Spleen (tissue), 11 donors: Measurements from ENCODE around the gene GMDS. TPM values are rescaled to one million over a fixed set of nuclear protein-coding genes. Genes with fewer than 3 reads are reported as not detected.

Source experiments
- DNase-seq: peaks from one replicate; pipeline ENCODE4 v3.0.0-alpha.2; 2020
- H3K27ac ChIP-seq, 8 donors: fragments of 200-600 bp; sonication (generic) in 7 of 8; 1 replicate in 4 of 8; 2 replicates in 4 of 8; pipeline versions ENCODE4 v1.5.0 to v1.8.0; 2016 to 2021; ENCODE audit warnings: inconsistent platforms in 4 of 8, mild to moderate bottlenecking in 4 of 8, moderate library complexity in 1 of 8
- H3K27me3 ChIP-seq, 7 donors: fragments of 200-600 bp; sonication (generic) in 6 of 7; replicated peaks in 1 of 7; 1 replicate in 4 of 7; 2 replicates in 3 of 7; pipeline versions ENCODE4 v1.5.0 to v1.8.0; 2016 to 2021; ENCODE audit warnings: inconsistent platforms in 3 of 7, mild to moderate bottlenecking in 1 of 7
- H3K36me3 ChIP-seq, 6 donors: fragments of 200-600 bp; sonication (generic) in 5 of 6; 1 replicate in 4 of 6; 2 replicates in 2 of 6; pipeline versions ENCODE4 v1.5.0 to v1.8.0; 2016 to 2021; ENCODE audit warnings: inconsistent platforms in 2 of 6
- H3K4me1 ChIP-seq, 6 donors: fragments of 200-600 bp; sonication (generic) in 5 of 6; 1 replicate in 3 of 6; 2 replicates in 3 of 6; pipeline versions ENCODE4 v1.5.0 to v1.8.0; 2016 to 2021; ENCODE audit warnings: inconsistent platforms in 3 of 6
- H3K4me3 ChIP-seq, 8 donors: fragments of 200-600 bp; sonication (generic) in 7 of 8; 1 replicate in 4 of 8; 2 replicates in 4 of 8; pipeline versions ENCODE4 v1.5.0 to v1.8.0; 2016 to 2021; ENCODE audit warnings: inconsistent platforms in 4 of 8, mild to moderate bottlenecking in 4 of 8, moderate library complexity in 2 of 8
- H3K9me3 ChIP-seq, 8 donors: fragments of 200-600 bp; sonication (generic) in 7 of 8; 1 replicate in 4 of 8; 2 replicates in 4 of 8; pipeline versions ENCODE4 v1.5.0 to v1.8.0; 2016 to 2021; ENCODE audit warnings: inconsistent platforms in 4 of 8
- POLR2A ChIP-seq, 3 donors: fragments of 450-650 bp; IDR thresholded peaks; one replicate each; pipeline ENCODE4 v1.5.1; 2017; ENCODE audit warnings: antibody characterized with exemption in 3 of 3, mild to moderate bottlenecking in 1 of 3
- POLR2AphosphoS5 ChIP-seq, 3 donors: sonication (generic); formaldehyde crosslinking; IDR thresholded peaks; one replicate each; pipeline ENCODE4 v1.5.1; 2017; ENCODE audit warnings: antibody characterized with exemption in 3 of 3
- WGBS, 5 donors: extraction: QIAGEN DNeasy Blood & Tissue Kit in 3 of 5; methylation state at CpG; one replicate each; pipeline versions ENCODE4 v1.1.5 to v1.1.7; 2013 to 2018; 5-methylcytosine and 5-hydroxymethylcytosine counted together
- intact Hi-C: fragments of 100-400 bp; cut with DNase I; formaldehyde crosslinking; loops from one replicate; pipeline ENCODE4 v1.15.0; 2023; ENCODE audit warnings: low total_unique reads
- polyA plus RNA-seq, 3 donors: library from polyadenylated mRNA; stranded (reverse); fragments of 200-250 nt; gene quantifications; one replicate each; pipeline ENCODE4 v1.2.1, GENCODE V29; 2013
- total RNA-seq, 7 donors: library from RNA; depleted of rRNA in 3 of 7; stranded (reverse); fragments of >200 nt in 3 of 7; fragmentation: NEBNext Ultra II Directional in 4 of 7; extraction: Animal tissue kit (Norgen Biotek cat#: 25700) in 4 of 7; gene quantifications; one replicate each; pipeline versions ENCODE4 v1.1.0 to v1.2.1, GENCODE V29; 2016 to 2021
- TF ChIP-seq, protein P1 (sequence below), 11 experiments: fragments of 200-600 bp in 7 of 11; fragments of 450-650 bp in 4 of 11; sonication (generic) in 4 of 11; IDR thresholded peaks in 8 of 11; conservative IDR thresholded peaks in 3 of 11; 1 replicate in 7 of 11; 2 replicates in 4 of 11; pipeline versions ENCODE4 v1.4.0 to v1.8.0; 2016 to 2021; ENCODE audit warnings: antibody characterized with exemption in 11 of 11, inconsistent platforms in 4 of 11, mild to moderate bottlenecking in 1 of 11
- donor health status: healthy with polysubstance abuse.
- donor health status: DM: no; HTN: no; CAD: no; lungs with moderate emphysema.
- donor health status: DM: no; HTN: no; CAD: no.
- donor health status: Bipolar disorder and iron deficiency.
- donor health status: healthy.
- donor health status: DM: no; HTN: no; CAD: no.
- donor health status: DM: yes; HTN: yes; CAD: no.

The GMDS gene
- total and polyA plus RNA-seq, 10 donors = 9.1 to 30.8 (median 17.7) TPM

DNA sequence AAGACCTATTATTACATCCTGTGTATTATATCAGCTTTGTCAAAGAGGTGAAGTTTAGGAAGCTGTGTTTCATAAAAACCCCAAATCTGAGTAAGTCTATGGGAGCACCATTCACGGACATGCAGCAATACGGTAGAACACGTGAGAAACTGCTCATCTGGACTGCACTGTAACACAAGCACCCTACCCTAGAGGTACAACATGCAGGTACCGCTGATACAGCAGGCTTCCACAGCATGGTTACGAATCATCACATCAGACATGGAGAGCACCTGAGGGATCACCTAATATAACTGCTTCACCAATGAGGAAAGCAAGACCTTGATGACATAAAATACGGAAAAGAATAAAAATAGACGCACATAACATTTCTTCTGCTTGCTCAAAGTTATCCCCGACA is 96.7 kb downstream of the GMDS start:
- Histone ChIP-seq H3K4me3 (no peak overlapping the region), H3K4me1 (no peaks in the 10 kb centered on the region), H3K27me3 (no peaks in the 10 kb centered on the region), H3K9me3 (no peaks in the 10 kb centered on the region), H3K27ac (no peak overlapping the region), H3K36me3 (no peaks in the 10 kb centered on the region)
- WGBS, 5 donors = 96 to 99% (median 97%) methylated on average over 8 of the region's 8 CpGs
- TF ChIP-seq, protein P1, sequence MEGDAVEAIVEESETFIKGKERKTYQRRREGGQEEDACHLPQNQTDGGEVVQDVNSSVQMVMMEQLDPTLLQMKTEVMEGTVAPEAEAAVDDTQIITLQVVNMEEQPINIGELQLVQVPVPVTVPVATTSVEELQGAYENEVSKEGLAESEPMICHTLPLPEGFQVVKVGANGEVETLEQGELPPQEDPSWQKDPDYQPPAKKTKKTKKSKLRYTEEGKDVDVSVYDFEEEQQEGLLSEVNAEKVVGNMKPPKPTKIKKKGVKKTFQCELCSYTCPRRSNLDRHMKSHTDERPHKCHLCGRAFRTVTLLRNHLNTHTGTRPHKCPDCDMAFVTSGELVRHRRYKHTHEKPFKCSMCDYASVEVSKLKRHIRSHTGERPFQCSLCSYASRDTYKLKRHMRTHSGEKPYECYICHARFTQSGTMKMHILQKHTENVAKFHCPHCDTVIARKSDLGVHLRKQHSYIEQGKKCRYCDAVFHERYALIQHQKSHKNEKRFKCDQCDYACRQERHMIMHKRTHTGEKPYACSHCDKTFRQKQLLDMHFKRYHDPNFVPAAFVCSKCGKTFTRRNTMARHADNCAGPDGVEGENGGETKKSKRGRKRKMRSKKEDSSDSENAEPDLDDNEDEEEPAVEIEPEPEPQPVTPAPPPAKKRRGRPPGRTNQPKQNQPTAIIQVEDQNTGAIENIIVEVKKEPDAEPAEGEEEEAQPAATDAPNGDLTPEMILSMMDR (IDR thresholded peaks at IDR 0.05 in 8 of 11, conservative IDR thresholded peaks at IDR 0.05 in 3 of 11) = no peak
- no peak for TF ChIP-seq POLR2A (IDR thresholded peaks at IDR 0.05)
- no peak for TF ChIP-seq POLR2AphosphoS5 (IDR thresholded peaks at IDR 0.05)
- intact Hi-C loops = no loop called here
- DNase-seq = no peak

DNA sequence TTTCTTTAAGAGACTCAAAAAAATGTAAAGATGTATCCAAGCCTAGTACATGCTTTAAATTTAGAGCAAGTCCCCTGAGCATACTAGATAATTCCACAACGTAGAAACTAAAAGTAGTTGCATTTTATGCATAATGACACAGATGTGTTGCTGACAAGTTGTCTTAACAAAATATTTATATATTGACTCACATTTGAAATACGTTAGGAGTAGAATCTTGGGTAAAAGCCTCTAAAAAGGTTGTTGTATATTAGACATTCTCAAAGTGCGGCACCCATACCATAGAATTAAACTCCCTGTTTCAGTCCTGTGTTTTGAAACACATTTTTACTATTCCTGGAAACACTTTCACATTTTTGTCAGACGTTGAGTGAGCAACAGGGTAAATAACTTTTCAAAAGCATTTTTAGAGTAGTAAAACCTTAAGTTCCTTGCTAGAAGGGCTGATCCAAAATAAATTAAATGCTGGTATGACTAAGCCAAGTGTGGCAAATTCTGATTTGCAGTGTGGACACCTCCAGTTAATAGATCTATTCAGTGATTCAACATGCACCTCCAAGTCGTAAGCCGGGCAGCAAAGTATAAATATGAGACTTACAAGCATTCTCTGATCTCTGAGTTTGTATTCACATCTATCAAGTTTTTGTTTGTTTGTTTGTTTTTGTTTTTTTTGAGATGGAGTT is 97.5 kb downstream of the GMDS start:
- Histone ChIP-seq H3K27ac (no peak overlapping the region), H3K4me3 (no peak overlapping the region), H3K27me3 (no peaks in the 10 kb centered on the region), H3K4me1 (no peaks in the 10 kb centered on the region), H3K9me3 (no peaks in the 10 kb centered on the region), H3K36me3 (no peaks in the 10 kb centered on the region)
- TF ChIP-seq POLR2AphosphoS5 (IDR thresholded peaks at IDR 0.05) = no peak
- TF ChIP-seq, protein P1 (IDR thresholded peaks at IDR 0.05 in 8 of 11, conservative IDR thresholded peaks at IDR 0.05 in 3 of 11) = no peak
- TF ChIP-seq POLR2A (IDR thresholded peaks at IDR 0.05) = no peak
- intact Hi-C loops = no loop called here
- DNase-seq = no peak
- WGBS, 5 donors = 81 to 89% (median 85%) methylated on average over 6 of the region's 6 CpGs

DNA sequence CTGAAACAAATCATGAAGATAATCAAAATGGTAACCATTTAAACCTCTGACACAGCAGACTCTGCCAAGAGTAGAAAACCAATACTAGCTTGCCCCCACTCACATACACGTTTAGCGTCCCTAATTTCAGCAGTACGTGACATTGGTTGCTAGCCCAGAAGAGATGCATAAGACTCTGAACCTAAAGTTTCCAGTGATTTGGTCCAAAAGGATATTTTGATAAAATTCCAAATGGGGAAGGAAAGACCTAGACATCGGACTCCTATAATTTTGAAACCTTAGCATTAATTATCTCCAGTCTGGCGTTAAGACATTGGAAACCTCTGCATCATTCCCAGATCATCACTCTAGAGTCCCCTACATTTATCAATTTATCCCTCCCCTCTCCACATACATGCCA is 98.1 kb downstream of the GMDS start:
- Histone ChIP-seq H3K4me3 (no peak overlapping the region), H3K27ac (no peak overlapping the region), H3K9me3 (no peaks in the 10 kb centered on the region), H3K36me3 (no peaks in the 10 kb centered on the region), H3K27me3 (no peaks in the 10 kb centered on the region), H3K4me1 (no peaks in the 10 kb centered on the region)
- intact Hi-C loops = no loop called here
- no peak for TF ChIP-seq POLR2A (IDR thresholded peaks at IDR 0.05)
- no peak for TF ChIP-seq POLR2AphosphoS5 (IDR thresholded peaks at IDR 0.05)
- TF ChIP-seq, protein P1 (IDR thresholded peaks at IDR 0.05 in 8 of 11, conservative IDR thresholded peaks at IDR 0.05 in 3 of 11) = no peak
- no peak for DNase-seq
- WGBS, 5 donors = 93 to 97% (median 95%) methylated on average over 5 of the region's 5 CpGs

DNA sequence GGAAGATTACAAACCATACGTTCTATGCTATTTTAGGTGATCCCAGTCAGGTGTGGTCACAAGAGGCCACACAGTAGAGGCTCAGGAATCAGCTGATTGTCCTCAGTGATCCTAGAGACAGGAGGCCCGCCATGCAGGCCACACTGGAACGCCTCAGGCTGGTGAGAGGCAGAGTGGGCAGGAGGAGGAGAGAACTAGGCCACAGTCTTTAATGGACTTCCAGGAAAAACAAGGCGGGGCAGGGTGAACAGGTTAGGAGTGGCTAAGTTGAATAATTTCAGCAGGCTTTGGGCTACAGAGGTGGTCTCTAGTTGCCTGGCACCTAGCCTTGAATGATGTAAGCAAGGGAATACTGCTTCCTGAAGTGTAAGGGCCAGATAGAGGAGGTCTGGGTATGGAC is 101.2 kb downstream of the GMDS start:
- Histone ChIP-seq H3K9me3 (no peaks in the 10 kb centered on the region), H3K27me3 (no peaks in the 10 kb centered on the region), H3K4me3 (no peak overlapping the region), H3K36me3 (no peaks in the 10 kb centered on the region), H3K27ac (no peak overlapping the region), H3K4me1 (peaks cover 0 to 9% (median 0%) of the 10 kb centered on the region in 6 donors)
- WGBS, 5 donors = 82 to 90% (median 85%) methylated on average over 4 of the region's 4 CpGs
- DNase-seq = no peak
- TF ChIP-seq POLR2AphosphoS5 (IDR thresholded peaks at IDR 0.05) = no peak
- TF ChIP-seq, protein P1 (IDR thresholded peaks at IDR 0.05 in 8 of 11, conservative IDR thresholded peaks at IDR 0.05 in 3 of 11) = no peak
- no peak for TF ChIP-seq POLR2A (IDR thresholded peaks at IDR 0.05)
- intact Hi-C loops = no loop called here
